Measurements from ENCODE around the gene FAM13A.
A peak's percentile ranks its signal among the peaks of the same experiment; 100 is the strongest.

DNA sequence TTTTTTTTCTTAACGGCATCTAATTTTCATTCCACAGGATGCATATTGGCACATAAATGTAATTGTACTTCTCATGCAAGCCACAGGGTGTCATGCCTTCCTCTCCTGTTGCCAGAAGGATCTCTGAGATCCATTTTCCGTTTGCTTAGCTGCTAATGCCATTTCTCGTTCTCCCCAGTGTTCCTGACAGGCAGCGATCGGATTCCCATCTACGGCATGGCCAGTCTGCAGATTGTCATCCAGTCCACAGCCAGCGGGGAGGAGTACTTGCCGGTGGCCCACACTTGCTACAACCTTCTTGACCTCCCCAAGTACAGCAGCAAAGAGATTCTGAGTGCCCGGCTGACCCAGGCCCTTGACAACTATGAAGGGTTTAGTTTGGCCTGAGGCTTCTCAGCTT is 350.4 kb downstream of the FAM13A start:
- TF ChIP-seq POLR2A (IDR thresholded peaks at IDR 0.05; ENCODE audit: low read depth, low read length), result no peak
- TF ChIP-seq, protein P1, sequence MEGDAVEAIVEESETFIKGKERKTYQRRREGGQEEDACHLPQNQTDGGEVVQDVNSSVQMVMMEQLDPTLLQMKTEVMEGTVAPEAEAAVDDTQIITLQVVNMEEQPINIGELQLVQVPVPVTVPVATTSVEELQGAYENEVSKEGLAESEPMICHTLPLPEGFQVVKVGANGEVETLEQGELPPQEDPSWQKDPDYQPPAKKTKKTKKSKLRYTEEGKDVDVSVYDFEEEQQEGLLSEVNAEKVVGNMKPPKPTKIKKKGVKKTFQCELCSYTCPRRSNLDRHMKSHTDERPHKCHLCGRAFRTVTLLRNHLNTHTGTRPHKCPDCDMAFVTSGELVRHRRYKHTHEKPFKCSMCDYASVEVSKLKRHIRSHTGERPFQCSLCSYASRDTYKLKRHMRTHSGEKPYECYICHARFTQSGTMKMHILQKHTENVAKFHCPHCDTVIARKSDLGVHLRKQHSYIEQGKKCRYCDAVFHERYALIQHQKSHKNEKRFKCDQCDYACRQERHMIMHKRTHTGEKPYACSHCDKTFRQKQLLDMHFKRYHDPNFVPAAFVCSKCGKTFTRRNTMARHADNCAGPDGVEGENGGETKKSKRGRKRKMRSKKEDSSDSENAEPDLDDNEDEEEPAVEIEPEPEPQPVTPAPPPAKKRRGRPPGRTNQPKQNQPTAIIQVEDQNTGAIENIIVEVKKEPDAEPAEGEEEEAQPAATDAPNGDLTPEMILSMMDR (IDR thresholded peaks at IDR 0.05; ENCODE audit: extremely low read depth in 1 of 2, insufficient read depth in 1 of 2, low read depth in 1 of 2, low read length in 2 of 2), result peak; percentile 32 to 58
- TF ChIP-seq EZH2 (IDR thresholded peaks at IDR 0.05; ENCODE audit: borderline replicate concordance, low read depth, low read length, severe bottlenecking), result no peak
- no peak for TF ChIP-seq POLR2AphosphoS5 (IDR thresholded peaks at IDR 0.05; ENCODE audit: insufficient read depth, low read depth, low read length)
- TF ChIP-seq, protein P2, sequence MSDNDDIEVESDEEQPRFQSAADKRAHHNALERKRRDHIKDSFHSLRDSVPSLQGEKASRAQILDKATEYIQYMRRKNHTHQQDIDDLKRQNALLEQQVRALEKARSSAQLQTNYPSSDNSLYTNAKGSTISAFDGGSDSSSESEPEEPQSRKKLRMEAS (IDR thresholded peaks at IDR 0.05; ENCODE audit: insufficient read depth, insufficient read length), result no peak
- TF ChIP-seq MYC (IDR thresholded peaks at IDR 0.05; ENCODE audit: low read depth, low read length), result no peak
- TF ChIP-seq JUN (IDR thresholded peaks at IDR 0.05; ENCODE audit: borderline replicate concordance, insufficient read depth, insufficient read length, low read depth), result no peak
- TF ChIP-seq GATA2 (IDR thresholded peaks at IDR 0.05; ENCODE audit: insufficient read depth, insufficient read length, low read depth, low read length), result no peak
